ENCODE results near the gene NRP2.

NRP2 gene

GRCh38 chr2:205730701-205731582 is 48.6 kb downstream of the NRP2 start:
- no peak for DNase-seq (ENCODE audit: low read depth, low spot score)

GRCh38 chr2:205731583-205731981 is 49.3 kb downstream of the NRP2 start:
- DNase-seq (ENCODE audit: low read depth, low spot score), result no peak

GRCh38 chr2:205732314-205732713 is 50.0 kb downstream of the NRP2 start:
- no peak for DNase-seq (ENCODE audit: low read depth, low spot score)

GRCh38 chr2:205733082-205733481 is 50.8 kb downstream of the NRP2 start:
- no peak for DNase-seq (ENCODE audit: low read depth, low spot score)

GRCh38 chr2:205733648-205734047 is 51.3 kb downstream of the NRP2 start:
- DNase-seq (ENCODE audit: low read depth, low spot score), result no peak

- DNase-seq (ENCODE audit: low read depth, low spot score), result peak; percentile 46
Measured at GRCh38 chr2:205734436-205735037, 52.2 kb downstream of the NRP2 start.

- DNase-seq (ENCODE audit: low read depth, low spot score), result peak; percentile 47
Measured at GRCh38 chr2:205738117-205738968, 56.0 kb downstream of the NRP2 start.

- DNase-seq (ENCODE audit: low read depth, low spot score), result no peak
Measured at GRCh38 chr2:205739620-205740019, 57.3 kb downstream of the NRP2 start.

GRCh38 chr2:205740381-205740780 is 58.1 kb downstream of the NRP2 start:
- DNase-seq (ENCODE audit: low read depth, low spot score), result no peak

- no peak for DNase-seq (ENCODE audit: low read depth, low spot score)
Measured at GRCh38 chr2:205741256-205741978, 59.1 kb downstream of the NRP2 start.

- DNase-seq (ENCODE audit: low read depth, low spot score), result no peak
Measured at GRCh38 chr2:205743137-205743536, 60.8 kb downstream of the NRP2 start.

- no peak for DNase-seq (ENCODE audit: low read depth, low spot score)
Measured at GRCh38 chr2:205744074-205744591, 61.8 kb downstream of the NRP2 start.

- no peak for DNase-seq (ENCODE audit: low read depth, low spot score)
Measured at GRCh38 chr2:205745661-205746419, 63.5 kb downstream of the NRP2 start.

- DNase-seq (ENCODE audit: low read depth, low spot score), result no peak
Measured at GRCh38 chr2:205746420-205746785, 64.1 kb downstream of the NRP2 start.

GRCh38 chr2:205747829-205748386 is 65.6 kb downstream of the NRP2 start:
- DNase-seq (ENCODE audit: low read depth, low spot score), result no peak

- DNase-seq (ENCODE audit: low read depth, low spot score), result no peak
Measured at GRCh38 chr2:205748639-205749038, 66.3 kb downstream of the NRP2 start.

- DNase-seq (ENCODE audit: low read depth, low spot score), result no peak
Measured at GRCh38 chr2:205749078-205749477, 66.8 kb downstream of the NRP2 start.

GRCh38 chr2:205750797-205751196 is 68.5 kb downstream of the NRP2 start:
- DNase-seq (ENCODE audit: low read depth, low spot score), result no peak

- DNase-seq (ENCODE audit: low read depth, low spot score), result no peak
Measured at GRCh38 chr2:205751569-205752031, 69.3 kb downstream of the NRP2 start.

GRCh38 chr2:205752296-205752820 is 70.1 kb downstream of the NRP2 start:
- DNase-seq (ENCODE audit: low read depth, low spot score), result no peak
